Limb (tissue), 2 donors: ENCODE results near the gene MGAT4C.
"Not testable (repeated sequence)": the region's sequence is repeated elsewhere in the genome, so short reads cannot be mapped to it uniquely, and the experiment has no call there.

Source experiments
- DNase-seq, 2 donors: peaks; one replicate each; pipeline ENCODE4 v3.0.0-alpha.2; 2016; ENCODE audit errors: extremely low spot score in 2 of 2

The MGAT4C gene

DNA sequence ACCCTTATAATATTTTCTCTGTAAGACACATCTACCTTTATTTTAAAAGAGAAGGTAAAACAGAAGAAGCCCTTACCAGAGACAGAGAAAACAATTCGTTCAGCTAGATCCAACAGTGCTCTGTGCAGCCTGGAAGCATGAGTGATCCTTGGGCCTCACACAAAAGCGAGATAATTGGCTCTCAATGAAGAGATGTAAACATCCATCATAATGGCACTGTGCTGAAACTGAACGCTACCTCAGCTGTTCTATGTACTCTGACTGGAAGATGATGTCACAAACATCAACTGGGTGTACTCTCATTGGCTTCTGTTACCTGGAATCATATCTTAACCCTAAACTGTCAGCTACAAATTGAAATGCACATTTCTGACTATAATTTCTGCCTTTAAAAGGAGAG lies at the start of gene MGAT4C:
Gene MGAT4C, minus strand, starts transcription at position 229 of the 400 bp plus-strand sequence.
- DNase-seq: no peak

DNA sequence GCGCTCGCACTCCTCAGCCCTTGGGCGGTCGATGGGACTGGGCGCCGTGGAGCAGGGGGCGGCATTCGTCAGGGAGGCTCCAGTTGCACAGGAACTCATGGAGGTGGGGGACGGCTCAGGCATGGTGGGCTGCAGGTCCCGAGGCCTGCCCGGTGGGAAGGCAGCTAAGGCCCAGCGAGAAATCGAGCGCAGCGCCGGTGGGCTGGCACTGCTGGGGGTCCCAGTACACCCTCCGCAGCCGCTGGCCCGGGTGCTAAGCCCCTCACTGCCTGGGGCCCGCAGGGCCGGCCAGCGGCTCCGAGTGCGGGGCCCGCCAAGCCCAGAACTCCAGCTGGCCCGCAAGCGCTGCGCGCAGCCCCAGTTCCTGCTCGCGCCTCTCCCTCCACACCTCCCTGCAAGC lies 40.2 kb upstream of the MGAT4C start:
- not testable (repeated sequence) for DNase-seq

DNA sequence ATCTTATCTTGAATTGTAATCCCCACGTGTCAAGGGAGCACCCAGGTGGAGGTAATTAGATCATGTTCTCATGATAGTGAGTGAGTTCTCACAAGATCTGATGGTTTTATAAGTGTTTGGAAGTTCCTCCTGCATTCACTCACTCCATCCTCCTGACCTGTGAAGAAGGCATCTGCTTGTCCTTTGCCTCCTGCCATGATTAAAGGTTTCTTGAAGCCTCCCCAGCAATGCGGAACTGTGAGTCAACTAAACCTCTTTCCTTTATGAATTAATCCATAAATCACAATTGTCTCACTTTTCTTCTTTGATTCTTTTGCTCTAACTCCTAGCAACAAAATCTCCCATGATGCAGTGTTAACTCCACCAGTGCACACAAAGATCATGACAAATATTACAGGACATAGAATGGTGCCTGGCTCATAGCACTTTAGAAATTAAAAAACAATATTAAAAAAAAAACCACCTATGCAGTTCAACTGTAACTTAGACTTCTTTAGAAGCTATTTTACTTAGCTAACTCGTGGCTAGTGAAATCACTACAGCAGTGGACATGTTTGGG lies 37.6 kb upstream of the MGAT4C start:
- no peak for DNase-seq

DNA sequence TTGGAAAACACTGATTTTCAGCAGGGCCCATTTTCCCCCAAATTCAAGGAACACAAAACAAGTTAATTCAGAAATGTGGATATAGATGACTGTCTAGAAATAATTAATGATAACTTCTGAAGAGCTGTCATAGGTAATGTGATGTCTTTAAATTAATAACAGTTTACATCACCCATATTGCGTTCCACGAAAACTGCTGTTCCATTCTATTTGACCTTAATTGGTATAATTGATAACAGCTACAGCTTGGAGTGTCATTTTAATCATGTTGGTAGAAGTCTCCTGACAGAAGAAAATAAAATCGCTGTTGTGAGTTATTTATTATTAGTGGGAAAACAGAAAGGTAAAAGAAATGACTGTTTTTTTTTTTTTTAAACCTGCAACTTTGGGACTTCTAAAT lies 36.3 kb upstream of the MGAT4C start:
- DNase-seq: no peak

DNA sequence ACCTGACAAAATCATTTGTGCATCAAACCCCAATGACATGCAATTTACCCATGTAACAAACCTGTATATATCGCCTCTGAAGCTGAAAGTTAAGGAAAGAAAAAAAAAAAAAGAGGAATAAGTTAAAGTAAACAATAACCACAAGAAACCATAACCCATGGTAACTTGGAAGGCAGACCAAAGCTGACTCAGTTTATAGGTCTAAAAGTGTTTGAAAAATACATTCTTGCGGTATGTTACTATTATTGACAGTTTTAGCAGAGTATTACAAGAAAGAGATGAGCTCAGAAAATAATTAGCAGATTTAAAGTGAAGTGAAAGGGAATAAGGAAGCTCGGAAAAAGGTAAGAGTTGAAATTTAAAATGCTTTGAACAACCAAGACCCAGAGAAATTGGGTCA lies 34.4 kb upstream of the MGAT4C start:
- DNase-seq: no peak

DNA sequence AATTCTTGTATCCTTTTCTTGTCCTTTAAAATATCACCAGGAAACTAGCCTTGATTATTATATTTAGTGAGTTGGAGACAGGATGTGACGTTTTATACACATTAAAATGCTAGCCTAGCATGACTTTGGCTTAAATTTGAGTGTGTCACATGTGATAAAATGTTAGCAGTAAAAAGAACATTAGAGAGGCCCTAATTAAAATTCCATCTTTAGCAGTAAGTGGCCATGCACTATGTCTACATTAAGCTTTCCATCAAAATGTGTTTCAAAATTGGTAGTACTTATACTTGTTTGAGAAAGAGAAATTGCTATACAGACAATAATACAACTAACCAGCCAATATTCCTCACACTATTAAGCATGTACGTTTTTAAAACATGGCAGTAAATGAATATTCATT lies 29.9 kb upstream of the MGAT4C start:
- no peak for DNase-seq

DNA sequence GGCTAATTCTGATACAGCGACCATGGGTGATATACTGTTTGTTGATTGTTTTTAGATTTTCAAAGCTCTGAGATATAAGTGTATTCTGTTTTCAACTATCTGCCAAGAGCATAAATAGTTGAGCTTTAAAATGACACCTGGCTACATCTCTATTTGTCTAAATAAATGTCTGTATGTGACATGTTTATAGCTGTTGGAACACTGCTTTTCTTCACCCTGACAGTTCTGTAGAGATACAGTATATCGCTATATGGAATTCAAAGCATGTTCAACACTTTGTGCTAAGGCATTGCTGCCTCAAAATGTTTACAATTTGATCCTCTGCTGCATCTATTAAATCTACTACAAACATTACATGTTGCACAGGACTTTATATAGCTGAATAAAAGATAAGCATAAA lies 27.4 kb upstream of the MGAT4C start:
- no peak for DNase-seq

DNA sequence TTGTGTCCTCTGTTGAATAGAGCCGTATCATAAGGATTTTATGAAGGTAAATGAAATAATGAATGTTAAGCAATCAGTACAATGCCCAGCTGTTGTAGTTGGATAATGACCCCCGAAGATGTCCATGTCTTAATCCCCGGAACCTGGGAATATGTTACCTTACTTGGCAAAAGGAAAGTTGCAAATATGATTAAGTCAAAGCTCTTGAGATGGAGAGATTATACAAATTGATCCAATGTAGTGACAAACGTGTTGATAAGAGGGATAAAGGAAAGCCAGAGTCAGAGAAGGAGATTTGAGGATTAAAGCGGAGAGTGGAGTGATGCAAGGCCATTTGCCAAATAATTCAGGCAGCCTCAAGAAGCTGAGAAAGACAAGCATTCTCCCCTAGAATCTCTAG lies 19.2 kb upstream of the MGAT4C start:
- no peak for DNase-seq

DNA sequence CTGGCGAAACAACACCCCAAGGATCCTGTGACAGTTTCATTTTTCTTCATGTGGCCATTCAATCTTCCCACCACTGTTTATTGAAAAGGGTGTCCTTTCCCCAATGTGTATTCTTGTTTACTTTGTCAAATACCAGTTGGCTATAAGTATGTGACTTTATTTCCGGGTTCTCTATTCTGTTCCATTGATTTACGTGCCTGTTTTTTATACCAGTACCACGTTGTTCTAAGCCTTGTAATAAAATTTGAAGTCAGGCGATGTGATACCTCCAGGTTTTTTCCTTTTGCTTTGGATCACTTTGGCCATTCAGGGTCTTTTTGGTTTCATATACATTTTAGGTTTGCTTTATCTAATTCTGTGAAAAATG lies 9.1 kb upstream of the MGAT4C start:
- no peak for DNase-seq

DNA sequence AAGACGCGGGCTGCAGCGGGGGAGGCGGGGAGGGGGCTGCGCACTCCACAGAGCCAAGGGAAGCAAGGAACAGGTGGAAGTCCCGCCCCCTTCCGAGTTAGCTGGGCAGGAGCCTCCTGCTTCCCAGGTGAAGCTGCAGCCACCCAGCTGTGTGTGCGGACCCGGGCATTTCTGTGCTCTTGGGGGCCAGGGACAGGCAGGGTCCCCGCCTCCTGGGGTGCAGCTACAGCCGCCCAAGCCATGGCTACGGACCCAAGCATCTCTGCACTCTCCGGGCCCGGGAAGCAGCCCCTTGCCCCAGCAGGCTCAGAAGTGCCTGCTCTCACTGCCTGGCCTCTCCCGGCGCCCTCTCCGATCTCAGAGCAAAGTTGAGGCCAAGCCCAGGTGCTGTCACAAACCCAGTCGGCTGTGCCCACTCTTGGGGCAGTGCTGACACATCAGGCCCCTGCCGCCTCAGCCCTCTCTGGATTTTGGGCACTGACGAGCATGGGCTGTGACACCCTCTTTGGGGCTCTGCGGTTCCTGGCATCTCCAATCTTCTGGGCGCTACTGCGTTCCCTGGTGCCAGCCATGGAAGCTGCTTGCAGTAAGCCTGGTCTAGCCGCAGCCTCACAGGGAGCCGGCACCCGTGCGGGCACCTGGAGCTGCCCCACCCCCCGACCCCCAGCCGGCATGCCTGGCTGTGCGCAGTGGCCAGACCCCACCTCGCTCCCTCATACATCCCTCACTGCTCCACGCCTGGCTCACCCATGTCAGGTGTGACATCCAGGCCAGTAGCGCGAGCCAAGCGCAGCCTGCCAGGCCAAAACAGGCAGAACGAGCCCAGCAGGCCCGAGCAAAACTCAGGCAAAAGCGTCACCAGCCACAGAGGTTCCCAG lies 8.5 kb upstream of the MGAT4C start:
- DNase-seq: peak in 1 of 2 donors; percentile 40

DNA sequence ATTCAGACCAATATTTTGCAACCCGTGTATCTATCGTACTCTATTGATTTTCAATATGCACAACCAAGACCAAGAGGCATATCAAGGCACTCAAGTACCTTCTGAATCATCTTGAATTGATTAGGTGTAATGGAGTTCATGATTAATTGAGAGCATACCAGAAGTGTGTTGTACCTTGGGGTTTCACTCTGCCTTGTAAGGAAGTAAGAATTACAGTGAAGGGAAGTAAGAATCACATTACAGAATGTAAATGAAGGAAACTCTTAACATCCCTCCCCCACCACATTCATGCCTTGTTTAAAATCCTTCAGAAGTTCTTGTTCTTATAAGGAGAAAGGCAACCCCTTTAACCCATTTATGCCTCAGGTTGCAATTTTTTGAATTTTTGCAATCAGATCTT lies 5.4 kb upstream of the MGAT4C start:
- DNase-seq: no peak

DNA sequence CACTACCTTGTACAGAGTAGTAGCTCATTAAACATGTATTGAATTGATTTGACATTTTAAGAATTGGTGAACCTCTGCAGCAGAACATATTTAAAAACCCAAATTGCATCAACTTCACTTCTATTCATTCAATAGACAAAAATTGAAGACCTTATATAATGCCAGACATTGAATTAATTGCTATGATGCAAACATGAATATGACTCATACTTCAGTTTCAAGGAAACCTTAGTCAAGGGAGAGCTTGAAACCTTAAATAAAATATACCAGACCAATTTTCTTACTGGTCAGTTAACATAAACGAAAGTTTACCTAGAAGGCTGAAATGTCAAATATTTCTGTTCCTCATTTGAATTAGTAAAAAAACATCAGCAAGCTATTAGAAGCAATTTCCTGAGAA lies 5.0 kb upstream of the MGAT4C start:
- DNase-seq: no peak

DNA sequence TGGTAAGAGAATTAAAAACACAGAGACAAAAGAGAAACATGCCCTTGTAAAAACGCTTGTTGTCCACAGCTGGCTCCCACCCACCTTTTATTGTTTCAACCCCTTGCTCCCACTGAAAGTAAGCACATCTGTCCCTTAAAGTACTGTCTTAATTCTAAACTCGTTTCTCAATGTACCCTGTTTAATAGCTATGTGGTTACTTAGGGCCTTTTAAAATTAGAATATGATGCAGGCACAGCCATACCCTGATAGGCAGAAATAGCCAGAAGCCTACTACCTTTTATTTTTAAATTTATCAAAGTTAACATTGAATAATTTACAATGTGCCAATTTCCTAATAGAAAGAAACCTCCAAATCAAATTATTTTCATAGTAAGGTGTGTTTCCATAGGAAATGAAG lies 4.0 kb upstream of the MGAT4C start:
- DNase-seq: no peak

DNA sequence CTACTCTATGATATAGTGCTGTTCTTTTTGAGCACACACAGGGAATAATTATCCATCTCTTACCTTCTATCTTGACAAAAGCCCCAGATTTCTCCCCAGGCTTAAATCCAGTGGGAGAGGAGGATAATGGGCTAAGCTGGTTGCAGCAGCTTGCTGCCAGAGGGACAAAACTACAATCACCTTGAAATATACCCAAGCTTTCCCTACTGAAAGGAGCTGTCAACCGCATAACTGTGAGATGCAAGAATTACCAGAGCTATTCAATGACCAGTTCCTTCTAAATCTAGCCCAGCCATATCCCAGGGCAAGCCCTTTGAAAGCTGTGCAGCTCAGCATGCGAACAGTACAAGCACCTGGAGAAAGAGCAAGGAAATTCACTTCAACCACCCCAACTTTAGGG lies 943 bp upstream of the MGAT4C start:
- DNase-seq: no peak

DNA sequence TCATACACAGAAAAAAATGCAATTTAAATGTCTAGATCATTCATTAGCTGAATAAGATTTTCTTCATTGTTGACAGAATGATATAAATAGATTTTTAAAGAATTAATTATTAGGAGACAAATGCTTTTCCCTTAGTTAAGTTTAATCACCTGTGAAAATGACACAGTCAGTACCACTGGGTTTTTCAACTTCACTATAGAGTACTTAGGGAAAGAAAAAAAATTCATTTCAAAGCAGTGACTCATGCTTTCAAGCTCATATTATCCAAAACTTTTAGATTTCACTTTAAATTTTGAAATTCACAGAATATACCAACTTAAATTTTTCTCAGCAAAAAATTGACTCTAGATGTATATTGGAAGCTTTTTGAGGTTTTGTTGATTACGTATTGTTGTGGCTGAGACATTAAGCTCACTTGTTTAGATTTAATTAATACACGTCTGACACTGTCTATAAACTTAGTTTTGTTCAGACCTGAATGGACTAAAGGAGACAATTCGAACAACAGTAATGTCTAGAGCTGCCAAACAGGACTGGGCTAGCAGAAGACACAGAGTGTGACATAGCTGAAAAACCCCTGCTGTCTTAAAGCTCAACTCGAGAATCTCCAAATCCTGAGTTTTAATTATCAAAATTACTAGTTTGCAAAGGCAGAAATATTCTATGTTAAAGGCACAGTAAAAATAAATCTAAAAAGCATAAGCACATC lies 1.6 kb downstream of the MGAT4C start:
- DNase-seq: no peak

DNA sequence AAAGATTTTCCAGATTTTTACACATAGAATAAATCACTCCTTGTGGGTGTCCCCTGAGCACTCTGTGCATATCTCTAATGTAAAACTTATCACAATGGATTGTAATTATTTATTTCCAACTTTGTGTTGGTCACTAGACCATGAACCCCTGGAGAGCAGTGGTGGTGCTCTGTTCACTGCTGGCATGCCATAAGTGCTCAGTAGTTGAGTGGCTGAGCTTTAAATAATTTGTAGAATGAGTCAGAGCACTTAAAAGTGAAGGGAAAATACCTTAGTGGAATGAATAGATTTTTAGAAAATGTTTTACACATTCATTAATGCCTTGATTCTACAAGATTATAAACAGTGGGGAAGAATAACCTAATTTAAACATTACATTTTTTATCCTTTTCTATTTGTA lies 6.3 kb downstream of the MGAT4C start:
- no peak for DNase-seq

DNA sequence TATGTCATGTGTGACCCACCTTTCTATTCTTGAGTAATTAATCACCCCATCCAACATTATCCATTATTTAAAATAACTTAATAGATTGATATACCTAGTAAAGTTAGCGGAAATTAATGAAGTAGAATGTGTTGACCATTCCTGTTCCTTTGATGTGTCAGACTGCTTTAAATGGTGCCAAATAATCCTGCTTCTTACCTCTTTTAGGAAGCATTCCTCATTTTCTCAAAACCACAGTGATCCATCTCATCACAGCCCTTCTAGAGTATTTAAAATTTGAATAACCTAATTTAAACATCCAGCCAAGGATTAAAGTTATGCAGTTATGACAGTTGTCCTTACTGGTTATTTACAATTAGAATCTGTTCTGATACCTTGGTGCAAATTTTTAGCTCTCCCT lies 6.9 kb downstream of the MGAT4C start:
- DNase-seq: no peak

DNA sequence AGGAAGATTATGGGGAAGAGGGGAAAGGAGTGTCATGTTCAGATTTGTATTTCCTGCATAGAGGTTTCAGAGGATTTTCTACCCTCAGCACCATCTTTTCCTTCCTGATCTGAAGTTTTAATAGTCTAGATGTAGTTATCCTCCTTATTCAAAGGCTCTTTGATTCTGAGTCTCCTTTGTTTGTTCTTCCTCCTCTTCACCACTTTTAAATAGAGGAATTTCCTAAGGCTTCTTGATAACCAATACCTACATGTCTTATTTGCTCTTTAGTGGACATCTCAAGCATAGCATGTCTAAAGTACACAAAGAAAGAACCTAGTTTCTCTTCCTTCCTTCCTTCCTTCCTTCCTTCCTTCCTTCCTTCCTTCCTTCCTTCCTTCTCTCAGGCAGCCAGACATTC lies 8.3 kb downstream of the MGAT4C start:
- no peak for DNase-seq

DNA sequence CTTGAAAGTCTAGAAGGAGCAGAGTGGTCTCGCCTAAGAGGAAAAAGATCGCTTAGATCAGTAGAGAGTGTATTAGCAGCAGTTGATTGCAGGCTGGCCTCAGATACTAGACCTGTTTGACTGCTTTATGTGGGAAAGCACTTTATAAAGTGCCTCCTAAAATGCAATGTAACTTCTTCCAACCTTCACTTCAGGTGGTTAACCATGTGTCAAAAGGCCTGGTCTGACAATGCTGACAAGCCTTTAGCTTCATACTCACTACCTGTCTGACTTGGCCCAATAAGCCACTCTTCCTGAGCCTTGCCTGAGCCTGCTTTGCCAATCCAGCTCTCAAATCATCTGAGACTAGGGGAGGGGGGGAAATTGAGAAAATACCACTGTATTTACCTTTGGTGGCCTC lies 14.6 kb downstream of the MGAT4C start:
- DNase-seq: no peak

DNA sequence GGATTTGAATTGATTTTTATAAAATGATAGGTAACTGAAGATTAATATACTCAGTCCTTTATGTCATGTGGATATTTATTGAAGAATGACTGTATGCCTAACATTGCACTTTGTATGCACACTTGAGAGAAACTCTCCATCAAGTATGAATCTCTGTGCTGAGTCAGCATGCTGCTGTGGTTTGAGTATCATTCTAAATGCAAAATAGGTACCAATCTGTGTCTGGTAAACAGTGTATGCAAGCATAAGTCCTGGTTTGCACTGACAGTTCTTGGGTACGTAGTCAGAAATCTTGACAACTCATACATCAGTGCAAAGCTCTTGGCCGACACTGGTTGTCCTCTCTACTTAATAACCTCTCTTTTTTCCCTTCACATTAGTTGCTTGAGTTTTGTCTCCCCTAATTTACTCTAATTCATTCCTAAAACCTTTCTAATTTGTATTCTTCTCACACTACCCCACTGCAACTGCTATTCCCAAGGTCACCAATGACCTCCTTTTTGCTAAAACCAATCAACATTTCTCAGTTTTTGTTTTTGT lies 21.8 kb downstream of the MGAT4C start:
- DNase-seq: no peak

DNA sequence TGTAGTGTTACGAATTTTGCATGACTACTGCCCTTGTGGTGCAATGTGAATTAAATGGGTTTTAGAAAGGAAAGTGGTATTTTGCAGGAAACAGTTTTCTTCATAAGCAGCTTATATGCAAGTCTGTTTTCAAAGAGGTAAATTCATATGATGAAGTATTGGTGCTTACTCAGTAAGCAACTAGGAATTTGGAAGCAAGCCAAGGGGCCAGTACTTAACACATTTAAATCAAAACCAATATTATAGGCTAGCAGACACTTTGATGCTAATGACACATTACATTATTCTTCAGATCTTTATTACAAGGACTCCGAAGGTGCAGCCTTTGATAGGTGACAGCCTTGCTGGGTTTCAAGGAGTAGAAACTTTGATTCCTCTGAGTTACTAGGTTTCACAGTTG lies 23.1 kb downstream of the MGAT4C start:
- DNase-seq: no peak

DNA sequence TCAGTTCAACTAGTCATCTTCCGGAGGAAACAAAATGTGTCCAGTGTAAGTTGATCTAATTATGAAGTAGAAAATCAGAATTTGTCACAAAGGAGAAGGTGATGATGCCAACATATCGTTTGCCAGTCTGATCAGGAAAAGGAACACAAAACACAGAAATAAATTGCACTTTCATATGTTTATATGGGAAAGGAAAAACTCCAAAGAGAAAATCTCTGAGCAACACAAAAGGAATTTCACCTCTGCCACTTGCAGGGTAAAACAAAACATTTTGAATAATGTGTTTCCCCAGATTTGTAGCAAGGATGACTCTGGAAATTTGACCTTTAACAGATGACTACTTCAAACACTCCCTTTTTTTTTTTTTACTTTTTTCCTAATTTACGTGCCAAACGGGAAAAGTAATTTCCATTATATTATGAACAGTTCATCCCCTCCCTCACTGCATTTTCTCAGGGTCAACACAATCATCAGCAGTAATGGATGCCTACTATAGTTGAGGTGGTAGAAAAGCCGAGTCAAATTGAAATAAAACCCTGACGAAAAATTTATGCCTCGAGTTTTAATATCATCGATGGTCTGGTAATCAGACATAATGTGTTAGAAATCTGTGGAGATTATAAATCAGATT lies 25.6 kb downstream of the MGAT4C start:
- DNase-seq: no peak
